ENCODE results near the gene RNMT.

RNMT gene

GRCh38 chr18:13809531-13810255 is 83.2 kb downstream of the RNMT start:
- no peaks in the 10 kb centered on the region for H3K79me2 ChIP-seq (ENCODE audit: low read length)
- no peaks in the 10 kb centered on the region for H3K4me1 ChIP-seq (ENCODE audit: low read length)
- peaks cover under 1% of the 10 kb centered on the region; the same call in 1 of the 2 replicates for H3K27me3 ChIP-seq (ENCODE audit: low read depth, low read length)
- H2AFZ ChIP-seq (ENCODE audit: low read depth, low read length): no peak overlapping the region
- no peaks in the 10 kb centered on the region for H4K20me1 ChIP-seq (ENCODE audit: insufficient read depth, low read length)
- TF ChIP-seq CTCF (IDR thresholded peaks at IDR 0.05; ENCODE audit: low read depth, low read length) (no peak), EZH2phosphoT487 (IDR thresholded peaks at IDR 0.05; ENCODE audit: low read depth) (no peak)
- H3K36me3 ChIP-seq (replicated peaks; ENCODE audit: low read depth, low read length): no peaks in the 10 kb centered on the region
- no peak overlapping the region for H3K4me2 ChIP-seq (ENCODE audit: low read length)
- H3K27ac ChIP-seq (ENCODE audit: low read length): no peak overlapping the region
- no peak overlapping the region for H3K9ac ChIP-seq (ENCODE audit: low read length)
- no peak overlapping the region for H3K4me3 ChIP-seq (ENCODE audit: low read length)
- no peaks in the 10 kb centered on the region for H3K9me3 ChIP-seq (ENCODE audit: insufficient read depth, low read length)

- no peak overlapping the region for H3K4me2 ChIP-seq (ENCODE audit: low read length)
- no peaks in the 10 kb centered on the region for H4K20me1 ChIP-seq (ENCODE audit: insufficient read depth, low read length)
- no peaks in the 10 kb centered on the region for H3K79me2 ChIP-seq (ENCODE audit: low read length)
- no peak overlapping the region for H2AFZ ChIP-seq (ENCODE audit: low read depth, low read length)
- peaks cover 2% of the 10 kb centered on the region; the same call in 1 of the 2 replicates for H3K27me3 ChIP-seq (ENCODE audit: low read depth, low read length)
- H3K9ac ChIP-seq (ENCODE audit: low read length): no peak overlapping the region
- H3K4me3 ChIP-seq (ENCODE audit: low read length): no peak overlapping the region
- H3K4me1 ChIP-seq (ENCODE audit: low read length): no peaks in the 10 kb centered on the region
- no peaks in the 10 kb centered on the region for H3K36me3 ChIP-seq (replicated peaks; ENCODE audit: low read depth, low read length)
- no peak for TF ChIP-seq CTCF (IDR thresholded peaks at IDR 0.05; ENCODE audit: low read depth, low read length)
- TF ChIP-seq EZH2phosphoT487 (IDR thresholded peaks at IDR 0.05; ENCODE audit: low read depth): no peak
- H3K27ac ChIP-seq (ENCODE audit: low read length): no peak overlapping the region
- H3K9me3 ChIP-seq (ENCODE audit: insufficient read depth, low read length): no peaks in the 10 kb centered on the region
Observed at GRCh38 chr18:13810950-13811485, 84.5 kb downstream of the RNMT start.

- H4K20me1 ChIP-seq (ENCODE audit: insufficient read depth, low read length): no peaks in the 10 kb centered on the region
- no peaks in the 10 kb centered on the region for H3K36me3 ChIP-seq (replicated peaks; ENCODE audit: low read depth, low read length)
- peaks cover 2% of the 10 kb centered on the region; the same call in 1 of the 2 replicates for H3K27me3 ChIP-seq (ENCODE audit: low read depth, low read length)
- H3K27ac ChIP-seq (ENCODE audit: low read length): no peak overlapping the region
- H3K9ac ChIP-seq (ENCODE audit: low read length): no peak overlapping the region
- no peak overlapping the region for H2AFZ ChIP-seq (ENCODE audit: low read depth, low read length)
- no peaks in the 10 kb centered on the region for H3K9me3 ChIP-seq (ENCODE audit: insufficient read depth, low read length)
- H3K4me3 ChIP-seq (ENCODE audit: low read length): no peak overlapping the region
- no peak overlapping the region; the same call in 1 of the 2 replicates for H3K4me2 ChIP-seq (ENCODE audit: low read length)
- no peaks in the 10 kb centered on the region for H3K4me1 ChIP-seq (ENCODE audit: low read length)
- peak; percentile 44 for TF ChIP-seq CTCF (IDR thresholded peaks at IDR 0.05; ENCODE audit: low read depth, low read length)
- TF ChIP-seq EZH2phosphoT487 (IDR thresholded peaks at IDR 0.05; ENCODE audit: low read depth): no peak
- H3K79me2 ChIP-seq (ENCODE audit: low read length): no peaks in the 10 kb centered on the region
Observed at GRCh38 chr18:13811993-13812392, 85.5 kb downstream of the RNMT start.

GRCh38 chr18:13813271-13813849 is 86.9 kb downstream of the RNMT start:
- H3K4me2 ChIP-seq (ENCODE audit: low read length): peak overlapping the region; percentile 21
- no peaks in the 10 kb centered on the region for H3K79me2 ChIP-seq (ENCODE audit: low read length)
- peaks cover 4% of the 10 kb centered on the region; the same call in 1 of the 2 replicates for H3K27me3 ChIP-seq (ENCODE audit: low read depth, low read length)
- TF ChIP-seq CTCF (IDR thresholded peaks at IDR 0.05; ENCODE audit: low read depth, low read length) (peak; percentile 91), EZH2phosphoT487 (IDR thresholded peaks at IDR 0.05; ENCODE audit: low read depth) (no peak)
- no peak overlapping the region for H3K27ac ChIP-seq (ENCODE audit: low read length)
- no peaks in the 10 kb centered on the region for H3K9me3 ChIP-seq (ENCODE audit: insufficient read depth, low read length)
- H4K20me1 ChIP-seq (ENCODE audit: insufficient read depth, low read length): no peaks in the 10 kb centered on the region
- H2AFZ ChIP-seq (ENCODE audit: low read depth, low read length): no peak overlapping the region
- H3K9ac ChIP-seq (ENCODE audit: low read length): no peak overlapping the region
- no peak overlapping the region for H3K4me3 ChIP-seq (ENCODE audit: low read length)
- no peaks in the 10 kb centered on the region for H3K4me1 ChIP-seq (ENCODE audit: low read length)
- H3K36me3 ChIP-seq (replicated peaks; ENCODE audit: low read depth, low read length): no peaks in the 10 kb centered on the region
